ENCODE measurements around the gene CKAP4. TPM values are rescaled to one million over a fixed set of nuclear protein-coding genes. Genes with fewer than 3 reads are reported as not detected.

CKAP4 gene
- total and polyA plus RNA-seq, 2 of the 13 experiments (the other 11 are each of a cell fraction or from before 2014, with no cell fraction given): 39.2 to 70.2 TPM

DNA sequence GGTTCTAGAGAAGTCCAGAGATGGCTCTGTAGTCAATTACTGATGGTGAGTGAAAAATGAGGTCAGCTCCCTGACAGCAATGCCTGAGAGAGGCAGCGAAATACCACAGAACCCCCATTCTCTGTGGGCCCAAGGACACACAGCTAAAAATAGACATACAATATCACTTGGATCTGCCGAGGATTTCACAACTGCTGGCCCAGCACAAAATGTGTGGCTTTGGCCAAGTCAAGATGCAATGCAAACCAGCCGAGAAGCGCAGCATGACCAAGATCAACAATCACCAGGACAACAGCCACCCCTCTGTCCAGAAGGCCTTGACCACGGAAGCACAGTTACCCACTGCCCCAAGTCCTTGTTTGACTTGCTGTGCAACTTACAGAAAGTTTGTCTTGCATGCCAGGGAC is 52.2 kb downstream of the CKAP4 start (continued):
- TF ChIP-seq CCAR2 (optimal IDR thresholded peaks at IDR 0.05; ENCODE audit: low read depth, low read length) (no peak), SRSF4 (IDR thresholded peaks at IDR 0.05; ENCODE audit: low read depth, low read length, poor library complexity, severe bottlenecking) (no peak), SRF (IDR thresholded peaks at IDR 0.05; ENCODE audit: low read depth, low read length) (no peak), IKZF4 (CRISPR knock-in tag; IDR thresholded peaks at IDR 0.05; ENCODE audit: borderline replicate concordance, low read depth, not compliant biosample characterization) (no peak), HMG20A (CRISPR knock-in tag; IDR thresholded peaks at IDR 0.05; ENCODE audit: borderline replicate concordance) (peak; percentile 82; the same call in 1 of the 2 replicates), ZNF891 (CRISPR knock-in tag; IDR thresholded peaks at IDR 0.05) (no peak; the same call in 1 of the 2 replicates), ZNF382 (CRISPR knock-in tag; IDR thresholded peaks at IDR 0.05; ENCODE audit: borderline replicate concordance) (no peak), ETV5 (CRISPR knock-in tag; IDR thresholded peaks at IDR 0.05; ENCODE audit: borderline replicate concordance) (no peak; the same call in 1 of the 2 replicates), ZNF644 (CRISPR knock-in tag; IDR thresholded peaks at IDR 0.05; ENCODE audit: low read depth) (peak; percentile 81), ONECUT2 (CRISPR knock-in tag; IDR thresholded peaks at IDR 0.05) (no peak), FOXP1 (IDR thresholded peaks at IDR 0.05) (no peak), FOXP1 (CRISPR knock-in tag; IDR thresholded peaks at IDR 0.05) (peak; percentile 69), ZNF326 (CRISPR knock-in tag; IDR thresholded peaks at IDR 0.05; ENCODE audit: borderline replicate concordance) (no peak), NR2F1 (CRISPR knock-in tag; IDR thresholded peaks at IDR 0.05) (no peak), RBM39 (IDR thresholded peaks at IDR 0.05; ENCODE audit: low read depth, low read length, poor library complexity, severe bottlenecking) (no peak), MEF2D (CRISPR knock-in tag; IDR thresholded peaks at IDR 0.05) (peak; percentile 100), ZFP41 (CRISPR knock-in tag; IDR thresholded peaks at IDR 0.05; ENCODE audit: borderline replicate concordance) (no peak), ZNF138 (CRISPR knock-in tag; IDR thresholded peaks at IDR 0.05; ENCODE audit: low read depth) (no peak), HDAC2 (CRISPR knock-in tag; IDR thresholded peaks at IDR 0.05) (peak; percentile 63; the same call in 1 of the 2 replicates), IRF2 (CRISPR knock-in tag; IDR thresholded peaks at IDR 0.05) (no peak), NFE2L2 (IDR thresholded peaks at IDR 0.05; ENCODE audit: low read length) (no peak), KAT8 (CRISPR knock-in tag; IDR thresholded peaks at IDR 0.05) (no peak)
- TF ChIP-seq, protein P1, sequence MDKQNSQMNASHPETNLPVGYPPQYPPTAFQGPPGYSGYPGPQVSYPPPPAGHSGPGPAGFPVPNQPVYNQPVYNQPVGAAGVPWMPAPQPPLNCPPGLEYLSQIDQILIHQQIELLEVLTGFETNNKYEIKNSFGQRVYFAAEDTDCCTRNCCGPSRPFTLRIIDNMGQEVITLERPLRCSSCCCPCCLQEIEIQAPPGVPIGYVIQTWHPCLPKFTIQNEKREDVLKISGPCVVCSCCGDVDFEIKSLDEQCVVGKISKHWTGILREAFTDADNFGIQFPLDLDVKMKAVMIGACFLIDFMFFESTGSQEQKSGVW (CRISPR knock-in tag; IDR thresholded peaks at IDR 0.05; ENCODE audit: borderline replicate concordance): no peak
- TF ChIP-seq, protein P2, sequence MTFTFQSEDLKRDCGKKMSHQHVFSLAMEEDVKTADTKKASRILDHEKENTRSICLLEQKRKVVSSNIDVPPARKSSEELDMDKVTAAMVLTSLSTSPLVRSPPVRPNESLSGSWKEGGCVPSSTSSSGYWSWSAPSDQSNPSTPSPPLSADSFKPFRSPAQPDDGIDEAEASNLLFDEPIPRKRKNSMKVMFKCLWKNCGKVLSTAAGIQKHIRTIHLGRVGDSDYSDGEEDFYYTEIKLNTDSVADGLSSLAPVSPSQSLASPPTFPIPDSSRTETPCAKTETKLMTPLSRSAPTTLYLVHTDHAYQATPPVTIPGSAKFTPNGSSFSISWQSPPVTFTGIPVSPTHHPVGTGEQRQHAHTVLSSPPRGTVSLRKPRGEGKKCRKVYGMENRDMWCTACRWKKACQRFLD (CRISPR knock-in tag; IDR thresholded peaks at IDR 0.05; ENCODE audit: borderline replicate concordance): 0 out of 2 replicates have a peak, but pooled peaks have one; percentile 39
- TF ChIP-seq, protein P3, sequence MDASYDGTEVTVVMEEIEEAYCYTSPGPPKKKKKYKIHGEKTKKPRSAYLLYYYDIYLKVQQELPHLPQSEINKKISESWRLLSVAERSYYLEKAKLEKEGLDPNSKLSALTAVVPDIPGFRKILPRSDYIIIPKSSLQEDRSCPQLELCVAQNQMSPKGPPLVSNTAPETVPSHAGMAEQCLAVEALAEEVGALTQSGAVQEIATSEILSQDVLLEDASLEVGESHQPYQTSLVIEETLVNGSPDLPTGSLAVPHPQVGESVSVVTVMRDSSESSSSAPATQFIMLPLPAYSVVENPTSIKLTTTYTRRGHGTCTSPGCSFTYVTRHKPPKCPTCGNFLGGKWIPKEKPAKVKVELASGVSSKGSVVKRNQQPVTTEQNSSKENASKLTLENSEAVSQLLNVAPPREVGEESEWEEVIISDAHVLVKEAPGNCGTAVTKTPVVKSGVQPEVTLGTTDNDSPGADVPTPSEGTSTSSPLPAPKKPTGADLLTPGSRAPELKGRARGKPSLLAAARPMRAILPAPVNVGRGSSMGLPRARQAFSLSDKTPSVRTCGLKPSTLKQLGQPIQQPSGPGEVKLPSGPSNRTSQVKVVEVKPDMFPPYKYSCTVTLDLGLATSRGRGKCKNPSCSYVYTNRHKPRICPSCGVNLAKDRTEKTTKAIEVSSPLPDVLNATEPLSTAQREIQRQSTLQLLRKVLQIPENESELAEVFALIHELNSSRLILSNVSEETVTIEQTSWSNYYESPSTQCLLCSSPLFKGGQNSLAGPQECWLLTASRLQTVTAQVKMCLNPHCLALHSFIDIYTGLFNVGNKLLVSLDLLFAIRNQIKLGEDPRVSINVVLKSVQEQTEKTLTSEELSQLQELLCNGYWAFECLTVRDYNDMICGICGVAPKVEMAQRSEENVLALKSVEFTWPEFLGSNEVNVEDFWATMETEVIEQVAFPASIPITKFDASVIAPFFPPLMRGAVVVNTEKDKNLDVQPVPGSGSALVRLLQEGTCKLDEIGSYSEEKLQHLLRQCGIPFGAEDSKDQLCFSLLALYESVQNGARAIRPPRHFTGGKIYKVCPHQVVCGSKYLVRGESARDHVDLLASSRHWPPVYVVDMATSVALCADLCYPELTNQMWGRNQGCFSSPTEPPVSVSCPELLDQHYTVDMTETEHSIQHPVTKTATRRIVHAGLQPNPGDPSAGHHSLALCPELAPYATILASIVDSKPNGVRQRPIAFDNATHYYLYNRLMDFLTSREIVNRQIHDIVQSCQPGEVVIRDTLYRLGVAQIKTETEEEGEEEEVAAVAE (CRISPR knock-in tag; IDR thresholded peaks at IDR 0.05; ENCODE audit: borderline replicate concordance): no peak

All from HepG2 (cell line).